GM12878 (cell line): ENCODE measurements around the gene N4BP2L2. TPM values are rescaled to one million over a fixed set of nuclear protein-coding genes. Genes with fewer than 3 reads are reported as not detected.
"Not testable (repeated sequence)": the region's sequence is repeated elsewhere in the genome, so short reads cannot be mapped to it uniquely, and the experiment has no call there.

ENCODE experiments used
- ATAC-seq: fragments of 200-7000 bp; cut with Tn5 transposase; 3 replicates; pipeline ENCODE4 v1.9.1; 2020; ENCODE audit warnings: mild to moderate bottlenecking, moderate library complexity
- BruUV-seq: library from RNA; stranded (reverse); fragments of 400-500 nt; replicated peaks from 2 replicates; lab custom pipeline; 2021; lab: Mats Ljungman, UMichigan
- CTCF ChIA-PET: fragments of 300-600 bp; sonication (Branson Sonifier 250); formaldehyde crosslinking; extraction: SDS; loops from one replicate; lab custom pipeline; 2021; ENCODE audit warnings: inconsistent platforms; lab: Yijun Ruan, JAX
- POLR2A ChIA-PET: fragments of 350-600 bp; formaldehyde crosslinking; extraction: SDS; loops from one replicate; lab custom pipeline; 2021; ENCODE audit warnings: inconsistent platforms; lab: Charles Lee
- RAD21 ChIA-PET: fragments of 300-600 bp; sonication (Branson Sonifier 250); formaldehyde crosslinking; loops from one replicate; lab custom pipeline; 2023; ENCODE audit warnings: antibody characterized with exemption; ENCODE audit not compliant: unreplicated experiment; lab: Charles Lee
- SMC1A ChIA-PET: fragments of 300-600 bp; sonication (Branson Sonifier 250); formaldehyde crosslinking; loops from one replicate; lab custom pipeline; 2023; ENCODE audit not compliant: unreplicated experiment, uncharacterized antibody; lab: Charles Lee
- DNase-seq: peaks from one replicate; pipeline ENCODE4 v3.0.0-alpha.2; 2011; ENCODE audit warnings: low read depth, low spot score
- FAIRE-seq: peaks from 3 replicates; lab custom pipeline; 2011; peaks lifted over from hg19 to GRCh38; lab: Jason Lieb, UNC
- H2AFZ ChIP-seq: 2 replicates; pipeline ENCODE4 v1.6.0; 2011; ENCODE audit warnings: low read depth, low read length, control low read depth; ENCODE audit not compliant: control insufficient read depth
- H3K27ac ChIP-seq: 2 replicates; pipeline ENCODE4 v1.5.1; 2011; ENCODE audit warnings: control low read depth; ENCODE audit not compliant: control insufficient read depth, insufficient read depth
- H3K27me3 ChIP-seq, 2 experiments: replicated peaks in 1 of 2; 2 replicates each; pipeline versions ENCODE4 v1.6.0 to v1.6.1; 2011; ENCODE audit warnings: low read length in 1 of 2; ENCODE audit not compliant: control insufficient read depth in 2 of 2, insufficient read depth in 2 of 2
- H3K36me3 ChIP-seq, 2 experiments: 2 replicates each; pipeline ENCODE4 v1.5.1; 2011; ENCODE audit warnings: low read length in 1 of 2; ENCODE audit not compliant: control insufficient read depth in 2 of 2, insufficient read depth in 2 of 2
- H3K4me1 ChIP-seq: 2 replicates; pipeline ENCODE4 v1.6.1; 2011; ENCODE audit warnings: mild to moderate bottlenecking, low read length, moderate library complexity, mixed read lengths; ENCODE audit not compliant: control insufficient read depth, insufficient read depth
- H3K4me2 ChIP-seq: 2 replicates; pipeline ENCODE4 v1.6.0; 2011; ENCODE audit warnings: control low read depth; ENCODE audit not compliant: control insufficient read depth, insufficient read depth
- H3K4me3 ChIP-seq: fragments of 200-600 bp; sonication (generic); 2 replicates; pipeline ENCODE4 v1.5.1; 2016
- H3K79me2 ChIP-seq: 2 replicates; pipeline ENCODE4 v1.6.0; 2011; ENCODE audit warnings: low read length; ENCODE audit not compliant: control insufficient read depth, insufficient read depth
- H3K9ac ChIP-seq: 2 replicates; pipeline ENCODE4 v1.8.0; 2011; ENCODE audit warnings: low read length, control low read depth, mixed read lengths; ENCODE audit not compliant: control insufficient read depth, insufficient read depth
- H3K9me3 ChIP-seq: replicated peaks from 3 replicates; pipeline ENCODE4 v1.5.1; 2011; ENCODE audit warnings: mild to moderate bottlenecking, low read length; ENCODE audit not compliant: control insufficient read depth, insufficient read depth
- H4K20me1 ChIP-seq: 2 replicates; pipeline ENCODE4 v1.6.0; 2011; ENCODE audit not compliant: control insufficient read depth, insufficient read depth
- MEF2A ChIP-seq: IDR thresholded peaks from 2 replicates; pipeline ENCODE4 v1.6.1; 2011; ENCODE audit warnings: low read depth, mild to moderate bottlenecking, low read length, moderate library complexity; ENCODE audit not compliant: insufficient read depth
- SMAD1 ChIP-seq: fragments of 450-650 bp; IDR thresholded peaks from 2 replicates; pipeline ENCODE4 v1.6.1; 2018; ENCODE audit warnings: mild to moderate bottlenecking, low read depth; ENCODE audit not compliant: partially characterized antibody
- ZNF217 ChIP-seq: fragments of 450-650 bp; IDR thresholded peaks from 2 replicates; pipeline ENCODE4 v1.6.1; 2017; ENCODE audit warnings: antibody characterized with exemption, mild to moderate bottlenecking
- WGBS: methylation state at CpG from one replicate; pipeline ENCODE4 v1.1.6; 2016; ENCODE audit warnings: low lambda C conversion rate; ENCODE audit not compliant: insufficient replicate concordance, insufficient coverage; ENCODE audit errors: missing lambda C conversion rate; 5-methylcytosine and 5-hydroxymethylcytosine counted together
- in situ Hi-C: fragments of 300-500 bp; cut with MboI; formaldehyde crosslinking; loops from 9 replicates; pipeline ENCODE4 v1.14.3; 2018; ENCODE audit warnings: mixed read lengths
- intact Hi-C: fragments of 100-400 bp; cut with micrococcal nuclease; formaldehyde crosslinking; loops from one replicate; pipeline ENCODE4 v1.14.2; 2022; ENCODE audit not compliant: unreplicated experiment
- polyA plus RNA-seq, 11 experiments: library from polyadenylated mRNA; depleted of rRNA in 4 of 11; unstranded in 6 of 11; stranded (reverse) in 5 of 11; fragments of >200 nt; fragmentation: Nextera tagmentation in 4 of 11; fragmentation: Illumina TruSeq in 1 of 11; extraction: Ambion mirVana in 4 of 11; extraction: Trizol in 1 of 11; gene quantifications; 1 replicate in 1 of 11; 2 replicates in 10 of 11; pipeline versions ENCODE4 v1.2.1 to v1.2.3, GENCODE V29; 2011 to 2016; ENCODE audit warnings: inconsistent platforms in 2 of 11, missing spikeins in 2 of 11, low read depth in 1 of 11
- total RNA-seq, 4 experiments: library from RNA; depleted of rRNA in 3 of 4; stranded (reverse); fragments of >200 nt in 3 of 4; fragmentation: Illumina TruSeq in 1 of 4; extraction: Trizol in 1 of 4; gene quantifications; 2 replicates each; pipeline versions ENCODE4 v1.2.1 to v1.2.3, GENCODE V29; 2013 to 2021

The N4BP2L2 gene
- total and polyA plus RNA-seq, 10 of the 15 experiments (the other 5 are each of a cell fraction or from before 2014, with no cell fraction given) = 41.7 to 87.1 (median 61.2) TPM

GRCh38 chr13:32577032-32577431 lies 38.4 kb upstream of the N4BP2L2 start:
- SMC1A ChIA-PET = no interaction called here
- H3K4me3 ChIP-seq = no peak overlapping the region
- no peaks in the 10 kb centered on the region for H3K36me3 ChIP-seq
- WGBS = 100% methylated on average over 3 of the region's 3 CpGs
- H2AFZ ChIP-seq = no peak overlapping the region
- TF ChIP-seq MEF2A (no peak), ZNF217 (no peak), SMAD1 (no peak)
- RAD21 ChIA-PET = no interaction called here
- no peaks in the 10 kb centered on the region for H3K27me3 ChIP-seq
- H3K9ac ChIP-seq = no peak overlapping the region
- no peak overlapping the region for H3K4me2 ChIP-seq
- no peaks in the 10 kb centered on the region for H3K79me2 ChIP-seq
- CTCF ChIA-PET = no interaction called here
- peaks cover 3% of the 10 kb centered on the region; the same call in 2 of the 3 replicates for H3K9me3 ChIP-seq
- POLR2A ChIA-PET = no interaction called here
- FAIRE-seq (no peak), ATAC-seq (no peak), DNase-seq (no peak)
- in situ Hi-C loops = loop anchor here (25.0 kb wide), 1 partner anchor 1135 kb away; no protein-coding TSS in a partner anchor
- H3K4me1 ChIP-seq = no peaks in the 10 kb centered on the region
- H3K27ac ChIP-seq = no peak overlapping the region
- BruUV-seq = no TSS peak
- H4K20me1 ChIP-seq = no peaks in the 10 kb centered on the region
- intact Hi-C loops = no loop called here

GRCh38 chr13:32575687-32576086 lies 37.1 kb upstream of the N4BP2L2 start:
- SMC1A ChIA-PET, H3K4me3 ChIP-seq, H3K9ac ChIP-seq, RAD21 ChIA-PET, H4K20me1 ChIP-seq, CTCF ChIA-PET, H3K4me1 ChIP-seq, H3K9me3 ChIP-seq, H3K79me2 ChIP-seq, H2AFZ ChIP-seq, DNase-seq, FAIRE-seq, BruUV-seq, H3K27me3 ChIP-seq, H3K36me3 ChIP-seq, intact Hi-C loops, H3K27ac ChIP-seq, ATAC-seq, H3K4me2 ChIP-seq, POLR2A ChIA-PET: not testable (repeated sequence)
- WGBS = 51% methylated on average over 4 of the region's 4 CpGs
- in situ Hi-C loops = loop anchor here (25.0 kb wide), 1 partner anchor 1137 kb away; no protein-coding TSS in a partner anchor

DNA sequence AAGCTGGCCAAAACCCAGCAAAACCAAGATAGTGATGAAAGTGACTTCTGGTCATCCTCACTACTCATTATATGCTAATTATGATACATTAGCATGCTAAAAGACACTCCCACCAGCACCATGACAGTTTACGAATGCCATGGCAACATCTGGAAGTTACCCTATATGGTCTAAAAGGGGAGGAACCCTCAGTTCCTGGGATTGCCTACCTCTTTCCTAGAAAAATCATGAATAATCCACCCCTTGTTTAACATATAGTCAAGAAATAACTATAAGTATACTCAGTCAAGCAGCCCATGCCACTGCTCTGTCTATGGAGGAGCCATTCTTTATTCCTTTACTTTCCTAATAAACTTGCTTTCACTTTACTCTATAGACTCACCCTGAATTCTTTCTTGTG lies 22.2 kb upstream of the N4BP2L2 start:
- FAIRE-seq, RAD21 ChIA-PET, H3K27ac ChIP-seq, H3K9ac ChIP-seq, H3K36me3 ChIP-seq, H3K4me2 ChIP-seq, H3K27me3 ChIP-seq, ATAC-seq, intact Hi-C loops, POLR2A ChIA-PET, BruUV-seq, H2AFZ ChIP-seq, H3K4me3 ChIP-seq, SMC1A ChIA-PET, H3K79me2 ChIP-seq, in situ Hi-C loops, H4K20me1 ChIP-seq, H3K9me3 ChIP-seq, DNase-seq, H3K4me1 ChIP-seq: not testable (repeated sequence)
- CTCF ChIA-PET = interaction anchor here (1.7 kb wide), 1 partner anchor 20 kb away, joined by 6 read pairs; no protein-coding TSS in a partner anchor
- WGBS = 90% methylated on average over 1 of the region's 1 CpG
